Mesenteric fat pad (tissue), 1 donor: ENCODE results near the gene DCUN1D4. TPM values are rescaled to one million over a fixed set of nuclear protein-coding genes. Genes with fewer than 3 reads are reported as not detected.
A peak's percentile ranks its signal among the peaks of the same experiment; 100 is the strongest.

Source experiments
- DNase-seq: peaks from one replicate; pipeline ENCODE4 v3.0.0-alpha.2; 2020; ENCODE audit warnings: low spot score
- long read RNA-seq: library from polyadenylated mRNA; unstranded; transcript quantifications from one replicate; pipeline ENCODE4 v2.0.0, GENCODE V29; 2020
- total RNA-seq: library from RNA; stranded (reverse); fragmentation: NEBNext Ultra II Directional; extraction: Animal tissue kit (Norgen Biotek cat#: 25700); gene quantifications from one replicate; pipeline ENCODE4 v1.2.1, GENCODE V29; 2021
- donor health status: DM: yes; HTN: yes; CAD: no.

The DCUN1D4 gene
- total RNA-seq, result 59.1 TPM
- long read RNA-seq, full-length matches to known transcripts, result 24 of 45 reads
- long read RNA-seq, partial matches to known transcripts, result 1 of 45 reads
- long read RNA-seq, other reads (novel, unspliced or antisense), result 20 of 45 reads

- peak; percentile 100 for DNase-seq
These were observed at the start of gene DCUN1D4 for GRCh38 chr4:51842554-51843308. TSS of gene DCUN1D4 (plus strand) at chr4:51843153. CDS start at chr4:51843243, 90 bp downstream.

GRCh38 chr4:51820443-51821234, 22.3 kb upstream of the DCUN1D4 start:
- DNase-seq, result no peak

GRCh38 chr4:51825341-51825740, 17.6 kb upstream of the DCUN1D4 start:
- DNase-seq, result no peak

- DNase-seq, result no peak
These were observed 12.7 kb upstream of the DCUN1D4 start for GRCh38 chr4:51830156-51830720.

- DNase-seq, result no peak
These were observed 11.8 kb upstream of the DCUN1D4 start for GRCh38 chr4:51831133-51831532.

GRCh38 chr4:51833236-51833635, 9.7 kb upstream of the DCUN1D4 start:
- DNase-seq, result no peak

- no peak for DNase-seq
These were observed 7.9 kb upstream of the DCUN1D4 start for GRCh38 chr4:51835079-51835478.

GRCh38 chr4:51835855-51836254, 7.1 kb upstream of the DCUN1D4 start:
- no peak for DNase-seq

- DNase-seq, result no peak
These were observed 6.4 kb upstream of the DCUN1D4 start for GRCh38 chr4:51836549-51836948.

GRCh38 chr4:51840781-51841180, 2.2 kb upstream of the DCUN1D4 start:
- no peak for DNase-seq

GRCh38 chr4:51842167-51842553, 793 bp upstream of the DCUN1D4 start:
- DNase-seq, result no peak

- DNase-seq, result no peak
These were observed 578 bp downstream of the DCUN1D4 start for GRCh38 chr4:51843309-51844152.

GRCh38 chr4:51844153-51845054, 1.5 kb downstream of the DCUN1D4 start:
- peak; percentile 96 for DNase-seq

- no peak for DNase-seq
These were observed 2.1 kb downstream of the DCUN1D4 start for GRCh38 chr4:51845055-51845426.

- DNase-seq, result no peak
These were observed 2.8 kb downstream of the DCUN1D4 start for GRCh38 chr4:51845711-51846110.

GRCh38 chr4:51849430-51849829, 6.5 kb downstream of the DCUN1D4 start:
- no peak for DNase-seq

- DNase-seq, result no peak
These were observed 7.3 kb downstream of the DCUN1D4 start for GRCh38 chr4:51850294-51850693.

- DNase-seq, result no peak
These were observed 8.4 kb downstream of the DCUN1D4 start for GRCh38 chr4:51851090-51851936.

GRCh38 chr4:51851937-51852290, 9.0 kb downstream of the DCUN1D4 start:
- DNase-seq, result no peak
